CD8-positive, alpha-beta memory T cell (primary cell): Measurements from ENCODE around the gene KMT2A. TPM values are rescaled to one million over a fixed set of nuclear protein-coding genes. Genes with fewer than 3 reads are reported as not detected.

Source experiments
- CTCF ChIA-PET: fragments of 350-600 bp; sonication (Branson Sonifier 250); formaldehyde crosslinking; loops from one replicate; lab custom pipeline; 2021; ENCODE audit warnings: antibody characterized with exemption; lab: Charles Lee
- POLR2A ChIA-PET: fragments of 350-600 bp; sonication (Branson Sonifier 250); formaldehyde crosslinking; loops from one replicate; lab custom pipeline; 2021; ENCODE audit warnings: antibody characterized with exemption; lab: Charles Lee
- DNase-seq, 5 donors: peaks; one replicate each; pipeline versions ENCODE4 v3.0.0 to v3.0.0-alpha.2; 2020 to 2022; ENCODE audit warnings: mixed read lengths in 1 of 5
- H3K27ac ChIP-seq: one replicate; pipeline ENCODE4 v1.7.0; 2013; ENCODE audit warnings: low read depth, mild to moderate bottlenecking, low read length, moderate library complexity
- H3K27me3 ChIP-seq: 2 replicates; pipeline ENCODE4 v1.7.0; 2013; ENCODE audit warnings: low read length, mild to moderate bottlenecking; ENCODE audit not compliant: insufficient read depth, poor library complexity, severe bottlenecking
- H3K36me3 ChIP-seq: 2 replicates; pipeline ENCODE4 v1.7.0; 2013; ENCODE audit warnings: mild to moderate bottlenecking, low read length, moderate library complexity; ENCODE audit not compliant: insufficient read depth
- H3K4me1 ChIP-seq: 2 replicates; pipeline ENCODE4 v1.7.0; 2013; ENCODE audit warnings: mild to moderate bottlenecking, low read length, moderate library complexity; ENCODE audit not compliant: insufficient read depth
- H3K4me3 ChIP-seq: 2 replicates; pipeline ENCODE4 v1.7.0; 2013; ENCODE audit warnings: mild to moderate bottlenecking, low read length
- H3K9me3 ChIP-seq: 2 replicates; pipeline ENCODE4 v1.7.0; 2013; ENCODE audit warnings: mild to moderate bottlenecking, low read length
- H3K27ac Mint-ChIP-seq, 8 donors: one replicate each; pipeline ENCODE4 v1.8.0; 2020 to 2021; ENCODE audit warnings: mixed read lengths in 8 of 8, mild to moderate bottlenecking in 6 of 8, inconsistent platforms in 3 of 8, moderate library complexity in 3 of 8
- H3K27me3 Mint-ChIP-seq, 2 donors: one replicate each; pipeline ENCODE4 v1.8.0; 2020 to 2021; ENCODE audit warnings: mixed read lengths in 2 of 2, mild to moderate bottlenecking in 1 of 2, moderate library complexity in 1 of 2
- H3K36me3 Mint-ChIP-seq, 3 donors: one replicate each; pipeline ENCODE4 v1.8.0; 2020 to 2021; ENCODE audit warnings: mixed read lengths in 3 of 3, inconsistent platforms in 1 of 3, mild to moderate bottlenecking in 1 of 3
- H3K4me1 Mint-ChIP-seq, 3 donors: one replicate each; pipeline ENCODE4 v1.8.0; 2020 to 2021; ENCODE audit warnings: mixed read lengths in 3 of 3, inconsistent platforms in 1 of 3, mild to moderate bottlenecking in 1 of 3
- H3K4me3 Mint-ChIP-seq, 7 donors: one replicate each; pipeline ENCODE4 v1.8.0; 2020 to 2021; ENCODE audit warnings: mixed read lengths in 7 of 7, mild to moderate bottlenecking in 6 of 7, moderate library complexity in 4 of 7, inconsistent platforms in 2 of 7
- H3K9me3 Mint-ChIP-seq, 5 donors: one replicate each; pipeline ENCODE4 v1.8.0; 2020 to 2022; ENCODE audit warnings: mixed read lengths in 5 of 5, mild to moderate bottlenecking in 3 of 5, moderate library complexity in 2 of 5, inconsistent platforms in 1 of 5
- polyA plus RNA-seq: library from polyadenylated mRNA; unstranded; fragments of 300-500 nt; fragmentation: Illumina TruSeq; gene quantifications from one replicate; pipeline ENCODE4 v1.2.3, GENCODE V29; 2021
- total RNA-seq, 2 experiments: library from RNA; stranded (reverse); gene quantifications; one replicate each; pipeline ENCODE4 v1.2.3, GENCODE V29; 2021

Gene KMT2A
- total RNA-seq, result 10 to 100 TPM; 80.0 to 80.6 TPM
- polyA plus RNA-seq, result 40.5 TPM

GRCh38 chr11:118435893-118436624 lies at the start of gene KMT2A:
Gene KMT2A (plus strand): TSS chr11:118436492. CDS start chr11:118436513, 21 bp downstream.
- Mint-ChIP-seq H3K4me3 (peak within 1 kb of the TSS; percentile 91 to 99 (median 95)), H3K27ac (peak within 1 kb of the TSS; percentile 92 to 99 (median 97)), H3K4me1 (peaks cover 36% of the 10 kb centered on the region in 3 donors), H3K36me3 (peaks cover 0 to 41% (median 1%) of the 10 kb centered on the region in 3 donors), H3K9me3 (no peaks in the 10 kb centered on the region), H3K27me3 (peaks cover 0 to 7% of the 10 kb centered on the region in 2 donors)
- Histone ChIP-seq H3K27ac (peak within 1 kb of the TSS; percentile 89), H3K27me3 (no peaks in the 10 kb centered on the region), H3K4me1 (peaks cover 30% of the 10 kb centered on the region), H3K36me3 (no peaks in the 10 kb centered on the region), H3K4me3 (peak within 1 kb of the TSS; percentile 76), H3K9me3 (no peaks in the 10 kb centered on the region)
- CTCF ChIA-PET, result interaction anchor here (0.6 to 2.5 kb wide), 9 partner anchors 10 to 237 kb away, joined by 3 to 13 read pairs (median 4); no protein-coding TSS in a partner anchor
- peak; percentile 87 to 96 (median 94) for DNase-seq
- POLR2A ChIA-PET, result interaction anchor here (1.0 to 2.5 kb wide), 10 partner anchors 8 to 212 kb away, joined by 3 to 19 read pairs (median 4); partner anchors contain the start of genes MPZL3, TTC36 and UBE4A

- H3K27me3 Mint-ChIP-seq, result peaks cover 0 to under 1% of the 10 kb centered on the region in 2 donors
- peak overlapping the region; percentile 64 to 100 (median 98) for H3K27ac Mint-ChIP-seq
- no peaks in the 10 kb centered on the region for H3K27me3 ChIP-seq
- DNase-seq, result peak in 2 of 5 donors; percentile 37 to 40
- peaks cover 39 to 60% (median 56%) of the 10 kb centered on the region in 3 donors for H3K4me1 Mint-ChIP-seq
- CTCF ChIA-PET, result interaction anchor here (0.6 to 1.8 kb wide), 2 partner anchors 39 kb away, joined by 3 to 6 read pairs; partner anchors contain the start of gene KMT2A
- H3K9me3 ChIP-seq, result no peaks in the 10 kb centered on the region
- POLR2A ChIA-PET, result interaction anchor here (0.6 to 1.4 kb wide), 3 partner anchors 40 to 174 kb away, joined by 3 to 6 read pairs (median 5); partner anchors contain the start of gene KMT2A
- peaks cover 3 to 58% (median 11%) of the 10 kb centered on the region in 3 donors for H3K36me3 Mint-ChIP-seq
- H3K9me3 Mint-ChIP-seq, result no peaks in the 10 kb centered on the region
- peak overlapping the region; percentile 21 for H3K27ac ChIP-seq
- no peak overlapping the region for H3K4me3 ChIP-seq
- H3K4me3 Mint-ChIP-seq, result peak overlapping the region; percentile 18 to 82 (median 68)
- peaks cover 43% of the 10 kb centered on the region for H3K4me1 ChIP-seq
- peaks cover 28% of the 10 kb centered on the region for H3K36me3 ChIP-seq
Observed at GRCh38 chr11:118396097-118396501, 40.2 kb upstream of the KMT2A start.

GRCh38 chr11:118397448-118397847 lies 38.8 kb upstream of the KMT2A start:
- peaks cover 21% of the 10 kb centered on the region for H3K36me3 ChIP-seq
- CTCF ChIA-PET, result interaction anchor here (0.7 to 2.1 kb wide), 4 partner anchors 38 to 198 kb away, joined by 3 to 13 read pairs (median 4); partner anchors contain the start of gene KMT2A

GRCh38 chr11:118398791-118399559 lies 37.3 kb upstream of the KMT2A start:
- Mint-ChIP-seq H3K36me3 (peaks cover 3 to 50% (median 5%) of the 10 kb centered on the region in 3 donors), H3K9me3 (no peaks in the 10 kb centered on the region), H3K27ac (peak overlapping the region; percentile 97 to 100 (median 100)), H3K27me3 (peaks cover 0 to 3% of the 10 kb centered on the region in 2 donors), H3K4me3 (peak overlapping the region; percentile 61 to 97 (median 96)), H3K4me1 (peaks cover 59 to 87% (median 79%) of the 10 kb centered on the region in 3 donors)
- Histone ChIP-seq H3K4me1 (peaks cover 61% of the 10 kb centered on the region), H3K4me3 (peak overlapping the region; percentile 11), H3K27ac (peak overlapping the region; percentile 91), H3K9me3 (no peaks in the 10 kb centered on the region), H3K36me3 (peaks cover 10% of the 10 kb centered on the region), H3K27me3 (no peaks in the 10 kb centered on the region)
- ChIA-PET POLR2A (interaction anchor here (1.2 to 2.7 kb wide), 5 partner anchors 34 to 173 kb away, joined by 3 to 19 read pairs (median 5); partner anchors contain the start of genes ARCN1, KMT2A and UBE4A), CTCF (interaction anchor here (1.3 to 2.1 kb wide), 3 partner anchors 37 to 201 kb away, joined by 5 to 13 read pairs (median 6); partner anchors contain the start of gene KMT2A)
- peak; percentile 35 to 85 (median 79) for DNase-seq

More at GRCh38 chr11:118397448-118397847, 38.8 kb upstream of the KMT2A start:
- no peak for DNase-seq
- Mint-ChIP-seq H3K27me3 (peaks cover 0 to 3% of the 10 kb centered on the region in 2 donors), H3K4me1 (peaks cover 49 to 73% (median 69%) of the 10 kb centered on the region in 3 donors), H3K27ac (peak overlapping the region; percentile 72 to 100 (median 99)), H3K36me3 (peaks cover 3 to 60% (median 9%) of the 10 kb centered on the region in 3 donors), H3K4me3 (peak overlapping the region in 1 of 7 donors; percentile 20), H3K9me3 (no peaks in the 10 kb centered on the region)
- no peaks in the 10 kb centered on the region for H3K9me3 ChIP-seq
- POLR2A ChIA-PET, result interaction anchor here (0.6 to 2.7 kb wide), 5 partner anchors 9 to 91 kb away, joined by 3 to 19 read pairs (median 5); partner anchors contain the start of gene KMT2A
- H3K27ac ChIP-seq, result no peak overlapping the region
- peaks cover 47% of the 10 kb centered on the region for H3K4me1 ChIP-seq
- no peak overlapping the region for H3K4me3 ChIP-seq
- H3K27me3 ChIP-seq, result no peaks in the 10 kb centered on the region

GRCh38 chr11:118401151-118401879 lies 35.0 kb upstream of the KMT2A start, which contains the start of gene ATP5MG:
Gene ATP5MG (plus strand): TSS chr11:118401606. CDS start chr11:118401666, 60 bp downstream.
- CTCF ChIA-PET, result interaction anchor here (1.1 to 2.0 kb wide), 3 partner anchors 14 to 106 kb away, joined by 4 to 5 read pairs (median 5); no protein-coding TSS in a partner anchor
- POLR2A ChIA-PET, result interaction anchor here (0.9 kb wide), 1 partner anchor 149 kb away, joined by 3 read pairs; the partner anchor contains the start of gene MPZL3
- Histone ChIP-seq H3K4me3 (peak within 1 kb of the TSS; percentile 81), H3K4me1 (peaks cover 69% of the 10 kb centered on the region), H3K27me3 (no peaks in the 10 kb centered on the region), H3K27ac (peak within 1 kb of the TSS; percentile 91), H3K36me3 (peaks cover 7% of the 10 kb centered on the region), H3K9me3 (no peaks in the 10 kb centered on the region)
- Mint-ChIP-seq H3K36me3 (peaks cover 0 to 55% (median 7%) of the 10 kb centered on the region in 3 donors), H3K4me3 (peak within 1 kb of the TSS; percentile 91 to 97 (median 96)), H3K9me3 (no peaks in the 10 kb centered on the region), H3K27me3 (peaks cover 0 to 3% of the 10 kb centered on the region in 2 donors), H3K27ac (peak within 1 kb of the TSS; percentile 97 to 100 (median 100)), H3K4me1 (peaks cover 69 to 98% (median 91%) of the 10 kb centered on the region in 3 donors)
- peak; percentile 87 to 95 (median 91) for DNase-seq

- Mint-ChIP-seq H3K4me1 (peaks cover 66 to 98% (median 91%) of the 10 kb centered on the region in 3 donors), H3K9me3 (no peaks in the 10 kb centered on the region), H3K36me3 (peaks cover 0 to 56% (median 10%) of the 10 kb centered on the region in 3 donors), H3K27me3 (peaks cover 0 to 3% of the 10 kb centered on the region in 2 donors), H3K4me3 (peak overlapping the region; percentile 91 to 97 (median 96)), H3K27ac (peak overlapping the region; percentile 97 to 100 (median 100))
- Histone ChIP-seq H3K4me3 (peak overlapping the region; percentile 81), H3K27me3 (no peaks in the 10 kb centered on the region), H3K9me3 (no peaks in the 10 kb centered on the region), H3K4me1 (peaks cover 63% of the 10 kb centered on the region), H3K27ac (peak overlapping the region; percentile 91), H3K36me3 (peaks cover 15% of the 10 kb centered on the region)
- DNase-seq, result no peak
- ChIA-PET POLR2A (interaction anchor here (0.7 to 0.9 kb wide), 3 partner anchors 60 to 423 kb away, joined by 3 to 5 read pairs (median 3); partner anchors contain the start of gene MPZL3), CTCF (interaction anchor here (0.8 to 2.0 kb wide), 7 partner anchors 13 to 204 kb away, joined by 3 to 5 read pairs (median 4); partner anchors contain the start of gene KMT2A)
Observed at GRCh38 chr11:118401880-118402590, 34.3 kb upstream of the KMT2A start.
